GM12872 (cell line): ENCODE measurements around the gene ATP11B.

Experiments
- TF ChIP-seq, protein P1 (sequence below): IDR thresholded peaks from 3 replicates; pipeline ENCODE4 v1.5.1; 2011; ENCODE audit warnings: low read depth, mild to moderate bottlenecking, low read length, moderate library complexity; ENCODE audit not compliant: insufficient read depth

ATP11B gene

DNA sequence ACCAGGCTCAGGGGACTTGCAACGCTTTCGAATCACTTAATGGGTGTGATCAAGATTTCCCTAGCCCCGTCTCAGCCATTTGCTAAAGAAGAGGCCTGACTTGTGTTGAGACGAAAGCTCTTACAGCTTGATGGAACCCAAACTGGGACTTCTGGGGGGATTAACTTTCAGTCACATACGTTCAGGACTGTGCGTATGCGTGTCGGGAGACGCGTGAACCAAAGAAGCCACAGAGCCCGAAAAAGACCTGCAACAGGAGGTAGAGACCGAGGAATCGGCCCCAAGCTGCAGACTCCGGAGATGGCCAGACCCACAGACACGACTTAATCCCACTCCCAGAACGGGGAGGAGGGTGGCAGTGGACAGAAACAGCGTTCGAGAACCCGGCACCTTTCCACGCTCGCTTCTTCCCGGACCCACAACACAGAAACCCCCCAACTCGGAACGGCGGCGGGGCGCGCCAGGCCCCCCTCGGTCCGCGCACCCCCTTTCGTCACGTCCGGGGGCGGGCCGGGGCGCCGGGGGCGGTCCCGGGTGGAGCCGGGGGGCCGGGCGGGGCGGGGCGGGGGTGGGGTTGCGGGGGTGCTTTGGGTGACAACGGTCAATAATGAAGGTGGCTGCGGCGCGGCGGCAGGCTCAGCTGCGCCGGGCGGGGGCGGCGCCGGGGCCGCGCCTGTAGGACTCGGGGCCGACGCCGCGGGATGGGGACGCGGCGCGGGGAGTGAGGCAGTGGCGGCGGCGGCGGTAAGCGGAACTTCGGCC, at the start of gene ATP11B:
TSS of gene ATP11B (plus strand) at position 604 of the 762 bp plus-strand sequence. CDS start 256 bp downstream, outside the sequence.
- TF ChIP-seq, protein P1, sequence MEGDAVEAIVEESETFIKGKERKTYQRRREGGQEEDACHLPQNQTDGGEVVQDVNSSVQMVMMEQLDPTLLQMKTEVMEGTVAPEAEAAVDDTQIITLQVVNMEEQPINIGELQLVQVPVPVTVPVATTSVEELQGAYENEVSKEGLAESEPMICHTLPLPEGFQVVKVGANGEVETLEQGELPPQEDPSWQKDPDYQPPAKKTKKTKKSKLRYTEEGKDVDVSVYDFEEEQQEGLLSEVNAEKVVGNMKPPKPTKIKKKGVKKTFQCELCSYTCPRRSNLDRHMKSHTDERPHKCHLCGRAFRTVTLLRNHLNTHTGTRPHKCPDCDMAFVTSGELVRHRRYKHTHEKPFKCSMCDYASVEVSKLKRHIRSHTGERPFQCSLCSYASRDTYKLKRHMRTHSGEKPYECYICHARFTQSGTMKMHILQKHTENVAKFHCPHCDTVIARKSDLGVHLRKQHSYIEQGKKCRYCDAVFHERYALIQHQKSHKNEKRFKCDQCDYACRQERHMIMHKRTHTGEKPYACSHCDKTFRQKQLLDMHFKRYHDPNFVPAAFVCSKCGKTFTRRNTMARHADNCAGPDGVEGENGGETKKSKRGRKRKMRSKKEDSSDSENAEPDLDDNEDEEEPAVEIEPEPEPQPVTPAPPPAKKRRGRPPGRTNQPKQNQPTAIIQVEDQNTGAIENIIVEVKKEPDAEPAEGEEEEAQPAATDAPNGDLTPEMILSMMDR, result no peak

DNA sequence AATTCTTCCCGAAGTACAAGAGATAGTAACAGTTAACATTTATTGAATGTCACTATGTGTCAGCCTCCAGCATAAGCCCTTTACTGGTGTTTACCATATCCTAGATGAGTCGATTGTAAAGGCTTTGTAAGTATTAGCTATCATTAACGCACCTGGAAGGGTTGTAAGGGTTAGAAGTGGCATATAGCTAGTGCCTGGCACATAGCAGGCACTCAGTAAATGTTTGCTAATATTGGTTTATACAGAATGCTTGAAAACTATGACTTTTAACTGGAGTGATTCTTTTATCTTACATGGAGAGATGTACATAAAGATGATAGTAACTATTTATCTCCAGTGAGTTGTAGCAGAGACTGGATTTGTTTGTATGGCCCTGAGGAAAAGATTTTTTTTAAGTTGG, 46.3 kb upstream of the ATP11B start:
- TF ChIP-seq, protein P1, result no peak

DNA sequence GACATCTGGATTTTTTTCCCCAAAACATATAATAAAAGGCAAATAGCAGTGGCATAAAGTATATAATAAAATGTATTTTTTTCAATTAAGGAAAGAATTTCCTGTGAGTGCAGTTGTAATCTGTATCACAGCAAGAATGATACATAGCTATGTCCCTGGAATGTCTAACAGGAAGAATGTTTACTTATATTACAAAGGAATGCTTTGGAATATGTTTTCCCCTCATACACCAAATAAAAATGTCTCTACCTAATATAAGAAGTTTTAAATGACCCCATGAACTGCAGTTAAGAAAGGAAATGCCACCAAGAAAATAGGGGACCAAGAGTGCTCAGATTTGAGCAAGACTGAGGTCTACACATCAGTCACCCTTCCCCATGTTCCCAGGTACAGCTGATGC, 38.0 kb upstream of the ATP11B start:
- TF ChIP-seq, protein P1, result no peak

DNA sequence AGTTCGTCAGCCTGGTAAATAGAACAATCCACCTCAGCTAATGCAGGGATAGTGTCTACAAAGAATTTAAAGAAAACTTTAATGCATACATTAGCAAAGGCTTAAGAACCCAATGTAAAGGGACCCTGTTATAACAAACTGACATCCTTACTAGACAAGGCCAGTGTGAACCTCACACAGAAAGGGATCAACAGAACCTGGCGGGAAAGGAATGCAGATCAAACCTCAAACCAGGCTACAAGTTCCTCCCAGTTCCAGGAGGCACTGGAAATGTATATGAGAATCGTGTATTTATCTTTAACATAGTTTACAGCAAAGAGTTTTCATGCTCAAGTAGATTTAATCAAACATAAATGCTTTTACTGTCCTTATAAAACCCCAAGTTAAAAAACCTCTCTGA, 37.6 kb upstream of the ATP11B start:
- TF ChIP-seq, protein P1, result no peak

DNA sequence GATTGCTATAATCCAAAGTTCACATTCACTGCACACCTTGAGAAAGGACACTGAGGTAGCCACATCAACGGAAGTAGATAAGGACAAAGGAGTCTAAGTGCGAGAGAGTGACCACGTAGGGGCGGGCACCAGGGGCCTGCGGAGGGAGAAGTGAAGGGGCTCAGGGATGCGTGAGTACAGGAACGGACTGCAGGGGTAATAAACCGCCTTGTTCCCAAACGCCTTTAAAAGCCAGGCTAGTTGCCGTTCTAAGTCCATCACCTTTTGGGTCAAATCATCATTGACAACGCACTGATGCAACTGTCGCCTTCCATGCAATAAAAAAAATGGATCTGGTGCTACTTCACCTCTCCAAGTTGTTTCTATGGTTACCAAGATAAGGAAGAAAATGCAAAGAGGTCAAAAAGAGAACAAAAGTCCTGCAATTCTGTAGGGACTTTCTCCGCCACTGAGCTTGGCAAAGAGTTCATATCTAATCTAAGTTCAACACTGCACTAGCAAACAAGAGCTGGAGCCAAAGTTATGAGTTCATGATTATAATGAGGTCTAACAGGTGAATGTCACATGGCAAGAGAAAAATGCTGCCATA, 32.6 kb upstream of the ATP11B start:
- TF ChIP-seq, protein P1, result no peak

DNA sequence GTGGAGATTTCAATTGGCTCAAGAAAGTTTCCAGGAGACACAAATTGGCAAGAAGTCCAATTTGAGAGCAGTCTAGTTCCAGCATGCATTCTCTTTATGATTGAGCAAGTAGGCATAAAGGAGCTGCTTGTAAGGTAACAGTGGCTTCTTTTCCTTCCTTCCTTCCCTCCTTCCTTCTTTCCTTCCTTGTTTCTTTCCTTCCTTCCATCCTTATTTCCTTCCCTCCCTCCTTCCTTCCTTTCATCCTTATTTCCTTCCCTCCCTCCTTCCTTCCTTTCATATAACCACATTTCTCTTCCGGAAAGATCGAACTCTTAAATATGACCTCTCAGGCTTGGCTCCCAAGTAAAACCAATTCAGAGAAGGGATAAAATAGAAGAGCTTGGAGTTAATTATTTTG, 29.4 kb upstream of the ATP11B start:
- TF ChIP-seq, protein P1, result no peak

DNA sequence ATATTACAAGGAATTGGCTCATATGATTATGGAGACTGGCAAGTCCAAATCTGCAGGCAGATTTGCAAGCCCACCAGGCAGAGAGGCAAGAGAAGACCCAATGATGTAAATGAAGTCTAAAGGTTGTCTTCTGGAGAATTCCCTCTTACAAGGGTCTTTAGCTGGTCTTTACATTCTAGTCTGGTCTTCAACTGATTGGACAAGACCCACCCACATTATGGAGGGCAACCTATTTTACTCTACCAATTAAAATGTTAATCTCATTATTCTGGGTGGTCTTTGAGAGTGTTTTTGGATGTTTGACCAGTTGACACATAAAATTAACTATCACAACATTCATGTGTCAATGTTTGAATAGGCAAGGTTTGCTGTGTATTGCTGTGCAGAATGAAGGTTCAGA, 28.0 kb upstream of the ATP11B start:
- TF ChIP-seq, protein P1, result no peak
